ENCODE data around the gene KAZN. TPM values are rescaled to one million over a fixed set of nuclear protein-coding genes. Genes with fewer than 3 reads are reported as not detected.

KAZN gene
- total and polyA plus RNA-seq, 2 of the 8 experiments (the other 6 are each of a cell fraction or from before 2014, with no cell fraction given): 3.7 to 11.8 TPM

GRCh38 chr1:15153842-15154479 is 555.5 kb downstream of the KAZN start:
- H3K79me2 ChIP-seq (ENCODE audit: control insufficient read depth in 1 of 2, insufficient read depth in 2 of 2, low read length in 2 of 2): peaks cover 0 to 27% of the 10 kb centered on the region in 2 experiments; a peak in 3 of 4 replicates
- H3K27me3 ChIP-seq (replicated peaks in 1 of 4; ENCODE audit: control insufficient read depth in 3 of 4, extremely low read depth in 1 of 4, insufficient read depth in 3 of 4, low read length in 3 of 4): peaks cover 0 to 23% (median 10%) of the 10 kb centered on the region in 4 experiments; a peak in 6 of 7 replicates
- no peak overlapping the region for H2BK15ac ChIP-seq (ENCODE audit: low read length)
- H3K9ac ChIP-seq (replicated peaks in 1 of 4; ENCODE audit: extremely low read depth in 1 of 4, low read depth in 3 of 4, low read length in 3 of 4): no peak overlapping the region
- no peak overlapping the region for H4K5ac ChIP-seq (ENCODE audit: insufficient read length, low read depth, low read length)
- no peak for FAIRE-seq
- peak in 1 of 2 experiments; percentile 94 for DNase-seq (ENCODE audit: low read depth in 1 of 2, low spot score in 2 of 2)
- no peaks in the 10 kb centered on the region for H3K36me3 ChIP-seq (ENCODE audit: control insufficient read depth in 2 of 4, insufficient read depth in 4 of 4, low read length in 3 of 4)
- H2BK5ac ChIP-seq (ENCODE audit: low read depth, low read length): no peak overlapping the region; the same call in 1 of the 2 replicates
- no peak overlapping the region for H2BK12ac ChIP-seq (ENCODE audit: low read depth, low read length)
- peak overlapping the region; percentile 32; the same call in 1 of the 2 replicates for H3K18ac ChIP-seq (ENCODE audit: extremely low read depth, low read length)
- H3K23me2 ChIP-seq (ENCODE audit: low read depth, low read length): peaks cover 14% of the 10 kb centered on the region; the same call in 1 of the 2 replicates
- no peak overlapping the region for H3K23ac ChIP-seq (ENCODE audit: insufficient read length)
- ChIA-PET CTCF (ENCODE audit: partially characterized antibody) (interaction anchor here (0.6 to 6.6 kb wide), 20 partner anchors 9 to 202 kb away, joined by 3 to 83 read pairs (median 4); no protein-coding TSS in a partner anchor), POLR2A (ENCODE audit: partially characterized antibody) (interaction anchor here (1.1 kb wide), 1 partner anchor 25 kb away, joined by 4 read pairs; no protein-coding TSS in a partner anchor)
- H3K56ac ChIP-seq (replicated peaks; ENCODE audit: insufficient read length, low read depth, low read length): no peak overlapping the region
- peaks cover 11% of the 10 kb centered on the region in 2 experiments for H4K20me1 ChIP-seq (replicated peaks in 1 of 2; ENCODE audit: control insufficient read depth in 1 of 2, insufficient read depth in 2 of 2, low read length in 2 of 2)
- no peak overlapping the region for H2BK120ac ChIP-seq (replicated peaks; ENCODE audit: low read depth, low read length)
- peak overlapping the region; percentile 84 to 87 for H3K4me2 ChIP-seq (ENCODE audit: insufficient read depth in 1 of 2, low read depth in 2 of 2, low read length in 2 of 2)
- no peak overlapping the region for H3K27ac ChIP-seq (ENCODE audit: low read depth, low read length)
- H2AFZ ChIP-seq (ENCODE audit: low read length): no peak overlapping the region; the same call in 1 of the 2 replicates
- H3K4me1 ChIP-seq (replicated peaks in 1 of 4; ENCODE audit: control insufficient read depth in 3 of 4, insufficient read depth in 4 of 4, low read length in 3 of 4): peaks cover 3 to 15% (median 8%) of the 10 kb centered on the region in 4 experiments
- no peak overlapping the region for H2AK5ac ChIP-seq (ENCODE audit: low read depth, low read length)
- no peak overlapping the region for H3K14ac ChIP-seq (ENCODE audit: insufficient read length)
- no peaks in the 10 kb centered on the region for H3K9me3 ChIP-seq (ENCODE audit: insufficient read depth in 2 of 2, low read depth in 1 of 2, low read length in 1 of 2)
- H3K4ac ChIP-seq (replicated peaks; ENCODE audit: insufficient read length, low read depth, low read length): no peak overlapping the region
- peak overlapping the region; percentile 17 for H4K8ac ChIP-seq (ENCODE audit: extremely low read depth, insufficient read depth, low read length)
- no peak overlapping the region for H4K91ac ChIP-seq (replicated peaks; ENCODE audit: insufficient read length, low read length)
- 3% methylated on average over 24 of the region's 74 CpGs; no CpG with 5 or more reads in 1 of the 2 experiments for WGBS, 2 experiments (ENCODE audit: extremely low coverage in 1 of 2, insufficient coverage in 1 of 2, insufficient read length in 1 of 2, insufficient replicate concordance in 2 of 2, low coverage in 1 of 2, low lambda C conversion rate in 2 of 2, missing lambda C conversion rate in 1 of 2)
- H3K4me3 ChIP-seq (ENCODE audit: extremely low read depth in 1 of 4, insufficient read depth in 2 of 4, low read depth in 3 of 4, low read length in 4 of 4): peak overlapping the region; percentile 59 to 84 (median 74)
- H2BK20ac ChIP-seq (ENCODE audit: low read length): no peak overlapping the region
- H3K79me1 ChIP-seq (ENCODE audit: low read depth, low read length): peaks cover 3% of the 10 kb centered on the region; the same call in 1 of the 2 replicates
- TF ChIP-seq BCL11A (IDR thresholded peaks at IDR 0.05; ENCODE audit: low read depth in 2 of 2, low read length in 2 of 2) (no peak), CTCF (IDR thresholded peaks at IDR 0.05; ENCODE audit: control extremely low read depth in 1 of 3, insufficient read depth in 1 of 3, low read depth in 1 of 3, low read length in 3 of 3) (peak; percentile 71 to 85 (median 71)), RAD21 (IDR thresholded peaks at IDR 0.05 in 1 of 2, conservative IDR thresholded peaks at IDR 0.05 in 1 of 2; ENCODE audit: low read depth in 2 of 2, low read length in 2 of 2) (peak; percentile 41 to 69), KDM1A (IDR thresholded peaks at IDR 0.05; ENCODE audit: borderline replicate concordance, low read length) (peak; percentile 52; the same call in 1 of the 2 replicates), SP2 (IDR thresholded peaks at IDR 0.05; ENCODE audit: low read length) (no peak), GABPA (IDR thresholded peaks at IDR 0.05; ENCODE audit: borderline replicate concordance, insufficient read depth, low read length) (no peak), BACH1 (IDR thresholded peaks at IDR 0.05; ENCODE audit: low read length) (no peak), MAFK (IDR thresholded peaks at IDR 0.05; ENCODE audit: low read depth, low read length) (no peak), NANOG (IDR thresholded peaks at IDR 0.05; ENCODE audit: insufficient read depth, low read depth, low read length, poor library complexity, severe bottlenecking) (no peak)
